ENCODE results near the gene GBF1.
A peak's percentile ranks its signal among the peaks of the same experiment; 100 is the strongest.

GBF1 gene

GRCh38 chr10:102416283-102416682 is 171.0 kb downstream of the GBF1 start:
- H3K27me3 ChIP-seq (replicated peaks), result peaks cover 17% of the 10 kb centered on the region

GRCh38 chr10:102416695-102417094 is 171.4 kb downstream of the GBF1 start:
- H3K27ac ChIP-seq, result no peak overlapping the region
- H3K36me3 ChIP-seq (replicated peaks), result no peaks in the 10 kb centered on the region
- H3K27me3 ChIP-seq (replicated peaks), result peaks cover 15% of the 10 kb centered on the region
- in situ Hi-C loops (cut with HindIII; ENCODE audit: low pct_ligation_motif_present, low sequenced_read_pairs), result no loop called here
- no peak for DNase-seq
- no peak overlapping the region for H3K4me3 ChIP-seq (ENCODE audit: low read depth, low read length)
- TF ChIP-seq CTCF (IDR thresholded peaks at IDR 0.05; ENCODE audit: low read depth, low read length, missing control alignments), result no peak

More at GRCh38 chr10:102416283-102416682, 171.0 kb downstream of the GBF1 start:
- TF ChIP-seq CTCF (IDR thresholded peaks at IDR 0.05; ENCODE audit: low read depth, low read length, missing control alignments), result no peak
- in situ Hi-C loops (cut with HindIII; ENCODE audit: low pct_ligation_motif_present, low sequenced_read_pairs), result no loop called here
- no peak overlapping the region for H3K27ac ChIP-seq
- no peak overlapping the region for H3K4me3 ChIP-seq (ENCODE audit: low read depth, low read length)
- no peaks in the 10 kb centered on the region for H3K36me3 ChIP-seq (replicated peaks)
- DNase-seq, result no peak

GRCh38 chr10:102418622-102419268 is 173.4 kb downstream of the GBF1 start, which contains the start of gene PSD:
Gene PSD, minus strand, starts transcription at chr10:102418785. Its CDS starts 1,747 bp downstream, at chr10:102417038.
- peak within 1 kb of the TSS; percentile 87 for H3K4me3 ChIP-seq (ENCODE audit: low read depth, low read length)
- TF ChIP-seq CTCF (IDR thresholded peaks at IDR 0.05; ENCODE audit: low read depth, low read length, missing control alignments), result no peak
- H3K27me3 ChIP-seq (replicated peaks), result peaks cover 7% of the 10 kb centered on the region
- in situ Hi-C loops (cut with HindIII; ENCODE audit: low pct_ligation_motif_present, low sequenced_read_pairs), result no loop called here
- H3K27ac ChIP-seq, result no peak within 1 kb of the TSS
- peaks cover 7% of the 10 kb centered on the region for H3K36me3 ChIP-seq (replicated peaks)
- no peak for DNase-seq

GRCh38 chr10:102419269-102420180 is 174.2 kb downstream of the GBF1 start:
- no peak for TF ChIP-seq CTCF (IDR thresholded peaks at IDR 0.05; ENCODE audit: low read depth, low read length, missing control alignments)
- no peak for DNase-seq
- H3K4me3 ChIP-seq (ENCODE audit: low read depth, low read length), result peak overlapping the region; percentile 87
- H3K27me3 ChIP-seq (replicated peaks), result peaks cover 7% of the 10 kb centered on the region
- peaks cover 7% of the 10 kb centered on the region for H3K36me3 ChIP-seq (replicated peaks)
- in situ Hi-C loops (cut with HindIII; ENCODE audit: low pct_ligation_motif_present, low sequenced_read_pairs), result no loop called here
- no peak overlapping the region for H3K27ac ChIP-seq

- peak overlapping the region; percentile 87 for H3K4me3 ChIP-seq (ENCODE audit: low read depth, low read length)
- H3K27me3 ChIP-seq (replicated peaks), result peaks cover 7% of the 10 kb centered on the region
- DNase-seq, result no peak
- in situ Hi-C loops (cut with HindIII; ENCODE audit: low pct_ligation_motif_present, low sequenced_read_pairs), result no loop called here
- H3K27ac ChIP-seq, result no peak overlapping the region
- no peak for TF ChIP-seq CTCF (IDR thresholded peaks at IDR 0.05; ENCODE audit: low read depth, low read length, missing control alignments)
- H3K36me3 ChIP-seq (replicated peaks), result peaks cover 7% of the 10 kb centered on the region
These were observed 174.9 kb downstream of the GBF1 start for GRCh38 chr10:102420181-102420713.
